Measurements from ENCODE around the gene HS6ST3. TPM values are rescaled to one million over a fixed set of nuclear protein-coding genes. Genes with fewer than 3 reads are reported as not detected.
"Not testable (repeated sequence)": the region's sequence is repeated elsewhere in the genome, so short reads cannot be mapped to it uniquely, and the experiment has no call there.

HS6ST3 gene
- total RNA-seq, 1 donor from 2014 or later = 8.4 TPM

DNA sequence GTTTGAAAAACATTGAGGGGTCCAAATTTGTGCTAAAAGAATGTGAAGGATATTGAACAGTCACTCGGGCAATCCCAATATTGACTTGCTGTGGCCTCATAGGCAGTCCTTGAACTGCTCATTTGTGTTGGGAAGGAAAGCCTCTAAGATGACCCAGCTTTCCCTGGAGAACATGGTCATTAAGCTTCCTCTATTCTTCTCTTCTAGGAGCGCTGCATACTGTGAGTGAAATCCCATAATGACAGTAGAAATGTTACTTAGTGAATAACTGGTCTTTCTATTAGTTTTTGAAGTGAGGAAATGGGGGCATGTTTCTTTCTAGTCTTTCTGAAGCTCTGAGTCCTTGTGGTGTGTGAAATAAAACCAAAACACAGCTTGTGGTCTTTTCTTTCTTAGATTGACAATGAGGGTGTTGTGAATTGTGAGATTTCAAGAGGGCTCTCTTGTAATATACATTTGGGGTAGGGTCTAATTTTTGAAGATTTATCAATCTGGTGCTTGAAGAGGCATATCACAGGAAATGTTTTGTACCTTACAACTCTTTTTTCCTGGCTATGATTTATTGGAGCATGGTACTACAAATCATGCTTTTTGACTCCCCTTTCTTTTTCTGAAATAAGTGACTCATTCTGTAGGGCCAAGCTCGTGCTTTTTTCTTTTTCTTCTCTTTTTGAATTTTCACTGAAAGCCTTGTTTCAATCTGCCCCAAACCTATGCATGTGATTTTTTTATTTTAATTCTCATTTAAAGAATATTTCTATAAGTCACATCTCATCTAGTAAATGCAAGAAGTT, 653.6 kb downstream of the HS6ST3 start:
- DNase-seq = no peak

GRCh38 chr13:96744367-96745331, 654.7 kb downstream of the HS6ST3 start:
- no peak for DNase-seq

DNA sequence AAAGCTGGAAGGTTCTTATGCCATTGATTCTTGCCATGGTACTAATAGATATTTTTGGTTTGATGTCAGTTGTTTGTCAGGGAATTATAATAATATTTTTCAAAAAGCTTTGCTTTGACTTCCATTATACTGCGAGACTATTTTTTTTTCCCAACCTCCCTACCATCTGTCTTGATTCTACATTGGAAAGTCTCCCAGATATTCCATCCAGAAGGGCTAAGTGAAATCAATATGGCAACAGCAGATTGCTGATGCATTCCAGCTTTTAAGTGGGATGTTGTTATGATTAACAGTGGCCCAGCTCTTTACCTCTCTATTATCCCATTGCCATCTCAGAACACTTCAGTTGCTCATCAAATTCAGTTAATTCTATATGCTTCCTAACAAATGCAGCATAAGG, 657.0 kb downstream of the HS6ST3 start:
- no peak for DNase-seq

DNA sequence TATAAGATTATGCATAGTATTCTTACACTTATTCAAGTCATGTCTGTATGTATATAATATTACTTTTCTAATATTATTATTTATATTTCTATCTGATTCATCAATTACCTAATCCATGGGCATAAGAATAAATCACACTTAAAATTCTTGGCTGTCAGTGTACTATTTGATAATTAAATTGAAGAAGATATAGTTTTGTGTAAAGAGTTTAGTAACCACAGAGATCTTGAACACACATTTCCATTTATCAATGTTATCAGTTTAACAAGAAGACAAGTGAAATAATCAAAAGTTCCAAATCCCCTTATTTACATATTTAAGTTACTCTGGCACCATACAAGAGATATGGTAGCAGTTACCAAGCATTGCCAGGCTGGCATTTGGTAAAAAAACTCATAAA, 659.9 kb downstream of the HS6ST3 start:
- DNase-seq = no peak

GRCh38 chr13:96751089-96751488, 661.2 kb downstream of the HS6ST3 start:
- DNase-seq = no peak

DNA sequence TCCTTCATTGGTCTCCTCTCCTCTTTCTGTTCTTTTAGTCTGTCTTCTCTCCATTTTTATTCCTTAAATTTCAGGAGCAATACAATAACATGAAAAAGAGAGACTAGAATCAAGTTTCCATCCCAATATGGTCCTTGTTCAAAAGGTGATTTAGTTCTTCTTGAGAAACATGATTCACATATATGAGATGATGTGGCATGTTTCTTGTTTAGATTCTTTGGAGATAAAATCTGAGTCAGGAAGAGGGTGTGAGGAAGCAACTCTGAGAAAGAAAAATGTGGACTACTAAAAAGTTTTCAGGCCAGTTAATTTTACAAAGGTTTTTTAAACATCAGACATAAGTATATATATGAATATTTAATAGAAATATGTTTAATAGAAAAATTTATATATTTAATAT, 673.0 kb downstream of the HS6ST3 start:
- DNase-seq = no peak

DNA sequence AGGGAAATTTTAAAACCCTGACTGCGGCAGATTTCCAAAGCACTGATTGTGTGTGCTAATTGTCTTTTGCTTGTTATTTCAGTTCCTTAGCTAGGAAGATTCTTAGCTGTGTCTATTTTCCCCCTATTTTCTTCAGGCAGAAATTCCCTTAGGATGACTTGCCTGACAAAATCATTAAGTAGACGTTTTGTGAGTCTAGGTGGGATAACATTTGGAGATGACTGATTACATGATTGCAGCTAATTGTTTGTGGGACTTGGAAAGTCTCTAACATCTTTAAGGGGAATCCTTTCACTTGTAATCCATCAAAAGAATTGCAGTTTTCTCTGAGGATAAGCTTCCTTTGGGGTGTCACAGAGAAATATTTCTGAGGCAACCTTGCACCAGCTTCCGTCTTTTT, 676.4 kb downstream of the HS6ST3 start:
- no peak for DNase-seq

GRCh38 chr13:96768524-96768923, 678.6 kb downstream of the HS6ST3 start:
- DNase-seq = no peak

GRCh38 chr13:96769874-96770273, 680.0 kb downstream of the HS6ST3 start:
- no peak for DNase-seq

DNA sequence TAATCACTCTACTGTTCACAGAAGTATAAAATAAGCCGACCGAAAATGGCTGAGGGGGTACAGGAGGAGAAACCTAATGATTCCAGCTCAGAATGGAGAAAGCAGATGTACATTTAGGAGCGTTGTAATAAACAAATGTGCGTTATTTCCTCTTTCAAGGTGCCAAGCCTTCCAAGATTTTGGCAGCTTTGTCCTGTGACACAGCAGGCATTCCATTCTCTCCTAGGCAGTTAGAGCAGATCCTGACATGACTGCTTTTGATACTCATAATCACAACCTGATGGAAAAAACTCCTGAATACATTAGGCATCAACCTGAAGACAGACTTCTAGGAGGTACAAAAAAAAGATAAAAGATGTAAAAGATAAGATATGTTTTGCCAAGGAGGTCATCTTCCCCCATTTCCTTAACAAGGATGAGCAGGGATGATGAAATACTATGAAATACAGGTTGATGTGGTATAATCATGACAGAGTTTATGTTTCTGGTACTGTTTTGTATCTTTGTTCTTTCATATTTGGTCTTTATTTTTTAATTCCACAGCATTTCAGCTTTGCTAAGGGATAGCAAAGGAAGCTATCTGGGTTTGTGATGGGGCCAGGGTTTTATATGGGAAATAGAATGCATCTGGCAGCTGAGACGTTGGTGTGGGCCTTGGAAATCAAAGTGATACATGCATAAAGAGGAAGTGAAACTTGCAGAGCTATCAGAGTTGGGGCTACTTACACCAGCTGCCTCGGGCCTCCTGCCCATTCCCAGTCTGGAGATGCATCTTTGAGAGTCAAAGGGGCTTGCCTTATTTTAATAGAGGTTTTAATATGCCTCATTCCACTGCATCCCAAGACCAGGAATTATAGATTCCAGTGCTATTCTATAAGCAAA, 681.8 kb downstream of the HS6ST3 start:
- no peak for DNase-seq

- no peak for DNase-seq
Measured at GRCh38 chr13:96772426-96772825, 682.5 kb downstream of the HS6ST3 start.

DNA sequence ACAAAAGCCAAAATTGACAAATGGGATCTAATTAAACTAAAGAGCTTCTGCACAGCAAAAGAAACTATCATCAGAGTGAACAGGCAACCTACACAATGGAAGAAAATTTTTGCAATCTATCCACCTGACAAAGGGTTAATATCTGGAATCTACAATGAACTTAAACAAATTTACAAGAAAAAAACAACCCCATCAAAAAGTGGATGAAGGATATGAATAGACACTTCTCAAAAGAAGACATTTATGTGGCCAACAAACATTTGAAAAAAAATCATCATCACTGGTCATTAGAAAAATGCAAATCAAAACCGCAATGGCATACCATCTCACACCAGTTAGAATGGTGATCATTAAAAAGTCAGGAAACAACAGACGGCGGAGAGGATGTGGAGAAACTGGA, 688.4 kb downstream of the HS6ST3 start:
- not testable (repeated sequence) for DNase-seq

- no peak for DNase-seq
Measured at GRCh38 chr13:96779691-96780090, 689.8 kb downstream of the HS6ST3 start.

DNA sequence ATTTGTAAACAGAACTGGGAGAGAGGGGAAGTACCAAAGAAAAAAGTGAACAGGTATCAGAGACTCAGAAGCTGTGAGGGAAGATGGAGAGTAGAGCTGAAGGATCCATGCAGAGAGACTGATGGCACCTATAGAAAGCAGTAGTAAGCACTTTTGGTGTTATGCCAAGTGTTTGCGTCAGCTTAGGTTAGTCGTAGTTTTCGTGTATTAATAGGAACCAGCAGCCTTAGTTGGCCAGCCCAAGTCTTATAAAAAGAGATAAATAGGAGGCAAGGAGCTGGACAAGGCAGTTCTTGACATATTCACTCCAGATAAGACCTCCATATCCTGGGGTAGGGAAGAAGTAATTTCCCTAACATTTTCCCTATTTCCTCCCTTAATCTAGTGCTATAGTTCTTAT, 690.2 kb downstream of the HS6ST3 start:
- DNase-seq = no peak

- DNase-seq = peak; percentile 60
Measured at GRCh38 chr13:96781141-96781540, 691.2 kb downstream of the HS6ST3 start.

- no peak for DNase-seq
Measured at GRCh38 chr13:96782186-96782585, 692.3 kb downstream of the HS6ST3 start.

DNA sequence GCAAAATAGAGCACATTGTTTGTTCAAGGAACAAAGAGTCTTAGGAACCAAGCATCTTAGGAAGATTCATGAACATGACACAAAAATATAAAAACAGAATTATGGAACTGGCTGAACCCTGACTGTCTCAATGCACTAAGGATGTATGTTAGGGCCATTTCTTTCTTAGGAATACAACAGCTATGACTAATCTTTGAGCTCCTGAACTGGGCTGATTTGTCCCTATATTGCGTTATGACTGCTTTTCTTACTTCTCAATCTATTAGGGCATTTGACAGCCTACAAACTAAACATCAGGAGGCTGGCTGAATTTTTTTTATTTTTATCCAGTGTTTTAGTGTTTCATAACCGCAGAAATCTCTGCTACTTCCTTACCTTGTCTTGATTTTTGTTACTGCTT, 693.1 kb downstream of the HS6ST3 start:
- no peak for DNase-seq

- DNase-seq = no peak
Measured at GRCh38 chr13:96783511-96783910, 693.6 kb downstream of the HS6ST3 start.

DNA sequence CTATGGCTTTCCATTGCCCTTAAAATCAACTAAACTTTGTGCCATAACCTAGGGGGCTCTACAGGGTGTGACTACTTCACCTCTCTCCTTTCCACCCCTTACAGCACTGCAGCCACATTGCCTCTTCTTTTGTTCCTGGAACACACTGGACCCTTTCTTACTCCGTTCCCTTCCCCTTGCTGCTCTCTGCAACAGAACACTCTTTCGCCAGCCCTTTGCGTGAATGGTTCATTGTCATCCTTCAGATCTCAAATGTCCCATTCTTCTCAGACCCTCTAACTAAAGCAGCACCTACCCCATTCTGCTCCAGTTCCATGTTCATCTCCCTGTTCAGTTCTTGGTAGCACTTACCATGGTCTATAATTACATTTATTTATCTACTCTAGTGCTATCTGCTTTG, 696.1 kb downstream of the HS6ST3 start:
- no peak for DNase-seq

GRCh38 chr13:96792188-96792587, 702.3 kb downstream of the HS6ST3 start:
- no peak for DNase-seq

GRCh38 chr13:96792736-96793403, 703.0 kb downstream of the HS6ST3 start:
- DNase-seq = no peak

GRCh38 chr13:96793404-96793755, 703.5 kb downstream of the HS6ST3 start:
- no peak for DNase-seq
